Fibroblast of the aortic adventitia (primary cell): ENCODE data around the gene PARD3B. TPM values are rescaled to one million over a fixed set of nuclear protein-coding genes. Genes with fewer than 3 reads are reported as not detected.

Experiments
- DNase-seq: peaks from one replicate; pipeline ENCODE4 v3.0.0-alpha.2; 2010; ENCODE audit warnings: low read depth
- H3K4me3 ChIP-seq: 2 replicates; pipeline ENCODE4 v1.5.1; 2011; ENCODE audit warnings: low read depth, mild to moderate bottlenecking, control low read depth, low read length, moderate library complexity
- total RNA-seq: library from RNA; depleted of rRNA; stranded (reverse); fragments of >200 nt; gene quantifications from 2 replicates; pipeline ENCODE4 v1.2.3, GENCODE V29; 2012; ENCODE audit warnings: low replicate concordance
- TF ChIP-seq, protein P1 (sequence below): IDR thresholded peaks from 2 replicates; pipeline ENCODE4 v1.5.1; 2011; ENCODE audit warnings: mild to moderate bottlenecking, low read length, control low read depth, inconsistent platforms; ENCODE audit not compliant: insufficient read depth

PARD3B gene
- total RNA-seq, 1 donor = 15.9 TPM

DNA sequence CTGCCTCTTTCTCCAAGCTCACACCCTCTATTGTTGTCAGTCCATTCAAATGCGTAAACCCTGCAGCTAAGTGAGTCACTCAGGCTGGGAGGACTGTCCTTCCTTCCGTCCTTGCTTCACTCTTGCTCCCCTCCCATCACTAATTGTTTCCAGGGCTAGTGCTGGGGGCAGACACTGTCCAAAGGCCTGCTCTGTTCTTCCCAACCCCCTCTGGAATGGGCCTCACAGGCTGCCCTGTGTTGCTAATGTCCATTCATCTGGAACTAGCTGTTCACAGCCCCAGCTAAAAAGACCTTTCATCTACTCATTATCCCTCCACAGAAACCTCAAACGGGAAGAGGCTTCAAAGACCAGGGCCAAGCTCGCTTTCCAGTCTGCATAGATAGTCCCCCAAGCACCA is 1105.2 kb downstream of the PARD3B start:
- DNase-seq = peak; percentile 89
- TF ChIP-seq, protein P1, sequence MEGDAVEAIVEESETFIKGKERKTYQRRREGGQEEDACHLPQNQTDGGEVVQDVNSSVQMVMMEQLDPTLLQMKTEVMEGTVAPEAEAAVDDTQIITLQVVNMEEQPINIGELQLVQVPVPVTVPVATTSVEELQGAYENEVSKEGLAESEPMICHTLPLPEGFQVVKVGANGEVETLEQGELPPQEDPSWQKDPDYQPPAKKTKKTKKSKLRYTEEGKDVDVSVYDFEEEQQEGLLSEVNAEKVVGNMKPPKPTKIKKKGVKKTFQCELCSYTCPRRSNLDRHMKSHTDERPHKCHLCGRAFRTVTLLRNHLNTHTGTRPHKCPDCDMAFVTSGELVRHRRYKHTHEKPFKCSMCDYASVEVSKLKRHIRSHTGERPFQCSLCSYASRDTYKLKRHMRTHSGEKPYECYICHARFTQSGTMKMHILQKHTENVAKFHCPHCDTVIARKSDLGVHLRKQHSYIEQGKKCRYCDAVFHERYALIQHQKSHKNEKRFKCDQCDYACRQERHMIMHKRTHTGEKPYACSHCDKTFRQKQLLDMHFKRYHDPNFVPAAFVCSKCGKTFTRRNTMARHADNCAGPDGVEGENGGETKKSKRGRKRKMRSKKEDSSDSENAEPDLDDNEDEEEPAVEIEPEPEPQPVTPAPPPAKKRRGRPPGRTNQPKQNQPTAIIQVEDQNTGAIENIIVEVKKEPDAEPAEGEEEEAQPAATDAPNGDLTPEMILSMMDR = no peak
- no peak overlapping the region for H3K4me3 ChIP-seq

DNA sequence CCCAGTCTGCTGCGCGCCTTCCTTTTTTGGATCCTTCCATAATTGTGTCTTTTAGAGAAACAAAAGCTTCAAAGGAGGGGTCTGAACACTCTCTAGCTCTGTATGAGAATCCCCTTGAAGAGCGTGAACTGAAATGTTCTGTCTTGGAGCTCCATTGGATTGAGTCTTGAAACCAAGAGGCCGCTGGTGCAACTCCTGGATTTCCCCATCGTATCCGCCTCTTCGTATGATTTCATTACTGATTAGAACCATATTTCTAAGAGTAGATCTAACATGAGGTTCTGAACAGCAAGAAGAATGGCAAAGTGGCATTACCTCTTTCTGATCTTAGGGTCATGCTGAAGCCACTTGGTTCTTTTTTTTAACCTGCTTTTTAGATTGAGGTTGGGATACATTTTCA is 1105.7 kb downstream of the PARD3B start:
- DNase-seq = no peak
- no peak overlapping the region for H3K4me3 ChIP-seq
- TF ChIP-seq, protein P1 = no peak

DNA sequence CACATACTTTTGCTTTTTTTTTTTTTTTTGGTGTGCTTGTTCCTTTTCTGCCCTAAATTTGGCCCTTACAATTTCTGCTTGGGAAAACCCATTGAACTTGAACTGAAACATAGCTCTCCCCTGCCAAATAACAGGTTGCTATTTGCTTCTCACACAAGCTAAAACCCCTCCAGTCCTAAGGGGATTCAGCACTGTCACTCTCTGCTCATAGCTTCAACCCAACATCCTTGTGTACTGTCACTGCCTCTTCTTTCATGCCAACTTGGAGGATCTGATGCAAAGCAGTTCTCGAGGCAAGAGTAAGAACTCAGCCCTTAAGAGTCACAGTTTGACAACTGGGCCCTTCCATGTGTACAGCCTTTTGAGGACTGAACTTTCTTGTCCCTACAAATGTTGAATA is 1106.4 kb downstream of the PARD3B start:
- H3K4me3 ChIP-seq = no peak overlapping the region
- no peak for DNase-seq
- TF ChIP-seq, protein P1 = no peak

DNA sequence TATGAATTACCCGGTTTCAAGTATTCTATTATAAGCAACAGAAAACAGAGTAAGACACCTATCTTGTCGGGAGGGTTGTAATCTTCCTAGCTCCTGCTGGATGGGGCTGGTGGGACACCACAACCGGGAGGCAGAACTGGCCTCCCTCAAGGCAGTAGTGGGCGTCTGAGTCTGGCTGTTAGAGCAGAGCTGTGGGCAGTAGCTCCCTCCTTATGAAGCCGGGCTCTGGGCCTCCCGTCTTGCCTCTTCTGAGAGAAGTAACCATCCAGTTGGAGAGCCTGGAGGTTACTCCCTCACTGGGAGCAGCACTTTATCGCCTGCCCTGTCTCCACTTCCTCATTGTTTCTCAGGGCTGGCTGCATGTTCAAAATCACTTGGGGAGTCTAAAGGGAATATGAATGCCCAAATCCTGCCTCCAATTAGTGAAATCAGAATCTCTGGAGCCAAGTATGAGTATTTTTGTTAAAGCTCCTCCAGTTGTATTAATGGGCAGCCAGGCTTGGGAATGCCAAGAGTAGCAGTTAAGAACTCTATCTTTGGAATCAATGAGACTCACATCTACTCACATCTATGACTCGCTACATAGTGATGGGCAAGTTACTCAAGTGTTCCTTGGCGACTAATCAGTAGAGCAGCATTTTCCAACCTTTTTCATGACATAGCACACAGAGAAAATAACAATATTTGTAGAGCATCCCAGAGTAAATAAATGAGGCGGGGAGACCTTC is 1109.8 kb downstream of the PARD3B start:
- DNase-seq = peak; percentile 81
- no peak overlapping the region for H3K4me3 ChIP-seq
- TF ChIP-seq, protein P1 = no peak

DNA sequence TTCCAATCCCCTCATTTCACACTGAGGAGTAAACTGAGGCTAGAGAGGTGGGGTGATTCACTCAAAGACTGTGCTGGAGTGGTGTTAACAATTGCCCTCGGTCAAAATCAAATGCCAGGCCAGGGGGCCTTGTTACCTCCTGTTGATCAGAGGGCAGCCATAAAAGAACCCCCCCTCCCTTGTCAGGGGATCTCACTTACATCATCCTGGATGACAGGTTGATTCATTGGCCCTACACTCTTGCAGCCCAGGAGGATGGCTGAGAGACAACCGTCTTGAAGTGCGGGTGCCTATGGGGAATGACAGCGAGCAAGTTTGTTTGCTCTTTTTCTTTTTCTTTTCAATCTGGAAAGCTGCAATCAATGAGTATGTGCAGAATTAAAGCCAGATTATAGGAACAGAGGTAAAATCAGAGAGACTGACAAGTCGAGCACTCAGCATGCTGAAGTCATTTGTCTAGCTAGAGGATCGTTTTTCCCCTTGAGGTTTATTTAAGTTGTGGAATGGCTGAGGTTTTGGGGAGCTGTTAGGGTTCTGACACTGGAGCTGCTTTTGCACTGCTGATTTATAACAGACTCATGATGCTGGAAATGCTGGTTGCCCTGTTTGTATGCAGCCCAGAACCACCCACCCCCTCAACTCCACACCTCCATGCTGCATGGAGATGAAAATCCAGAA is 1110.6 kb downstream of the PARD3B start:
- no peak for DNase-seq
- TF ChIP-seq, protein P1 = no peak
- H3K4me3 ChIP-seq = no peak overlapping the region

DNA sequence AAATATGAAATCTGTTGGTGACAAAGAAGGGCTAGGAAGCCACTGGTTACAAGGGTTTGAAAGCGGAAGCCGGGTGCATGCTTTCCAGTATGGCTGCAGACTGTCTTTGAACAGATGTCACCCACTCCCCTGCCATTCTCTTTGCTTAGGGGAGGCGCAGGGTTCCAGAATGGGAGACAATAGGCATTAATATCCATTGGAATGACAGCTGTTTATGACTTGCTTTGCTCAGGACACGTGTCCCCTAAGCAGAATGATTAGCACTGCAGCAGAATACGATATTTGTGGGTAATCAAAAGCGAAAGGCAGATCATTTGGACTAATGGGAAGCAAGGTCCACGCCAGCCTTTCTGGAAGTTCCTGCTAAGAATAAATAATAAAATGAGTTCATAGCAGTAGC is 1111.2 kb downstream of the PARD3B start:
- DNase-seq = no peak
- no peak overlapping the region for H3K4me3 ChIP-seq
- TF ChIP-seq, protein P1 = no peak
